Epithelial cell of esophagus (primary cell): ENCODE data around the gene SLC16A6.
A peak's percentile ranks its signal among the peaks of the same experiment; 100 is the strongest.
"Not testable (repeated sequence)": the region's sequence is repeated elsewhere in the genome, so short reads cannot be mapped to it uniquely, and the experiment has no call there.

Experiments
- DNase-seq: peaks from one replicate; pipeline ENCODE4 v3.0.0; 2010; ENCODE audit warnings: low read depth
- H3K4me3 ChIP-seq: 2 replicates; pipeline ENCODE4 v1.5.1; 2011; ENCODE audit warnings: mild to moderate bottlenecking, low read length, control low read depth
- CTCF ChIP-seq: IDR thresholded peaks from 2 replicates; pipeline ENCODE4 v1.5.1; 2011; ENCODE audit warnings: low read depth, mild to moderate bottlenecking, low read length, control low read depth, inconsistent platforms; ENCODE audit not compliant: insufficient read depth; ENCODE audit errors: missing control alignments

The SLC16A6 gene

GRCh38 chr17:68273722-68274121, 17.2 kb downstream of the SLC16A6 start:
- TF ChIP-seq CTCF = no peak
- DNase-seq = no peak

GRCh38 chr17:68265833-68266232, 25.1 kb downstream of the SLC16A6 start:
- H3K4me3 ChIP-seq, DNase-seq: not testable (repeated sequence)

More at GRCh38 chr17:68273722-68274121, 17.2 kb downstream of the SLC16A6 start:
- H3K4me3 ChIP-seq = no peak overlapping the region

- peak; percentile 57 for TF ChIP-seq CTCF
- not testable (repeated sequence) for H3K4me3 ChIP-seq
- peak; percentile 29 for DNase-seq
Observed at GRCh38 chr17:68263101-68263681, 27.7 kb downstream of the SLC16A6 start.

- DNase-seq, H3K4me3 ChIP-seq: not testable (repeated sequence)
Observed at GRCh38 chr17:68262467-68262866, 28.5 kb downstream of the SLC16A6 start.

- H3K4me3 ChIP-seq = no peak overlapping the region
- TF ChIP-seq CTCF = no peak
- no peak for DNase-seq
Observed at GRCh38 chr17:68260051-68260762, 30.7 kb downstream of the SLC16A6 start.

- not testable (repeated sequence) for H3K4me3 ChIP-seq, DNase-seq
Observed at GRCh38 chr17:68259648-68259951, 31.3 kb downstream of the SLC16A6 start.

GRCh38 chr17:68258890-68259647, 31.9 kb downstream of the SLC16A6 start:
- peak; percentile 12 for DNase-seq
- H3K4me3 ChIP-seq = not testable (repeated sequence)

GRCh38 chr17:68257934-68258333, 33.0 kb downstream of the SLC16A6 start:
- peak; percentile 19 for DNase-seq
- no peak for TF ChIP-seq CTCF
- H3K4me3 ChIP-seq = no peak overlapping the region

- not testable (repeated sequence) for H3K4me3 ChIP-seq, DNase-seq
Observed at GRCh38 chr17:68256701-68257100, 34.2 kb downstream of the SLC16A6 start.
